ENCODE measurements around the gene MOG.

The MOG gene

DNA sequence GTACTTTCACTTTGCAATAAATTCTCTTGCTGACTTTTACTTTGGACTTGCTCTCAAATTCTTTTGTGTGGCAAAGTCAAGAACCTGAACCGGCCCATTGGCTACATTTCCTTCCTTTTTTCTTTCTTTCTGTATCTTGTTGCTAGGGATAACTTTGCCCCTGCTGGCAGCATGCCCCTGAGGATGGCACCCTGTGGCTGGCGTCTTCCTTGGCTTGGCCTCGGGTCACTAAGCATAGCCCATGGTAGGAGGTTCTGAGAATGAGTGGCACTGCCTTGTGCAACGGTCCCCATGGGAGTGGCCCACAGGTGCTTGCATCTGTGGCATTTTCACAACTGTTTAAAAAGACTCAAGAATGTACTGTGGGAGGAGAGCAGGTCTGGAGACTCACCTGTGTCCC is 52.3 kb downstream of the MOG start:
- TF ChIP-seq, protein P1, sequence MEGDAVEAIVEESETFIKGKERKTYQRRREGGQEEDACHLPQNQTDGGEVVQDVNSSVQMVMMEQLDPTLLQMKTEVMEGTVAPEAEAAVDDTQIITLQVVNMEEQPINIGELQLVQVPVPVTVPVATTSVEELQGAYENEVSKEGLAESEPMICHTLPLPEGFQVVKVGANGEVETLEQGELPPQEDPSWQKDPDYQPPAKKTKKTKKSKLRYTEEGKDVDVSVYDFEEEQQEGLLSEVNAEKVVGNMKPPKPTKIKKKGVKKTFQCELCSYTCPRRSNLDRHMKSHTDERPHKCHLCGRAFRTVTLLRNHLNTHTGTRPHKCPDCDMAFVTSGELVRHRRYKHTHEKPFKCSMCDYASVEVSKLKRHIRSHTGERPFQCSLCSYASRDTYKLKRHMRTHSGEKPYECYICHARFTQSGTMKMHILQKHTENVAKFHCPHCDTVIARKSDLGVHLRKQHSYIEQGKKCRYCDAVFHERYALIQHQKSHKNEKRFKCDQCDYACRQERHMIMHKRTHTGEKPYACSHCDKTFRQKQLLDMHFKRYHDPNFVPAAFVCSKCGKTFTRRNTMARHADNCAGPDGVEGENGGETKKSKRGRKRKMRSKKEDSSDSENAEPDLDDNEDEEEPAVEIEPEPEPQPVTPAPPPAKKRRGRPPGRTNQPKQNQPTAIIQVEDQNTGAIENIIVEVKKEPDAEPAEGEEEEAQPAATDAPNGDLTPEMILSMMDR (IDR thresholded peaks at IDR 0.05; ENCODE audit: control extremely low read depth, extremely low read depth, low read depth, missing control alignments), result no peak
- POLR2A ChIA-PET, result no interaction called here
- no peak for DNase-seq (ENCODE audit: extremely low spot score)
- CTCF ChIA-PET, result interaction anchor here (1.6 to 2.3 kb wide), 4 partner anchors 10 to 56 kb away, joined by 5 to 8 read pairs (median 7); no protein-coding TSS in a partner anchor

DNA sequence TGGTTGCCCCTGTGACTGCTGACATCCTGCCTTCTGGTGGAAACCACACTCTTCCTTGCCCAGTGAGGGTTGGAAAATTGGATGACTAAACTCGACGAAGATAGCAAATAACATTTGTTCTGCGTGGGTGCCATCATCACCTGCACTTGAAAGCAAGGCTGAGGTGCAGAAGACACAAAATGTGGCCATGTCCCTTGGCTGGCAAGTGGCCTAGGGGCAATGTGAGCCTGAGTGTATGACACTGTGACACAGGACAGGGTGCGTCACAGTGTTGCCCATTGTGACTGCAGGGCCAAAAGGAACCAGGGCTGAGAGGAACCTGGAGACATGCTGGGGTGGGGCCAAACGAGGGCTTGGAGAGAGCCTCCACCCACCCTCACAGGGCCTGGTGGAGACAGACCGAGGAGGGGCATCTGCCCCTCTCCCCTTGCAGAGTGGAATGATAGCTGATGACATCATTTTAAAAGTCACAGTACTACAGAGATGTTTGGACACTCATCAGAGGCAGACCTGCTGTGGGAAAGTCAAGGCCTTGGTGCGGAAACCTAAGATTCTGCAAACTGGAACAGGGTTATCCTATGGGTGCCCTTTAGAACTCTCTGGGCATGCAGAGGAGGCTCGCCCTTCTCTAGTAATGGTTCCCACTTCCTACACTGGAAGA is 53.5 kb downstream of the MOG start:
- no peak for DNase-seq (ENCODE audit: extremely low spot score)

DNA sequence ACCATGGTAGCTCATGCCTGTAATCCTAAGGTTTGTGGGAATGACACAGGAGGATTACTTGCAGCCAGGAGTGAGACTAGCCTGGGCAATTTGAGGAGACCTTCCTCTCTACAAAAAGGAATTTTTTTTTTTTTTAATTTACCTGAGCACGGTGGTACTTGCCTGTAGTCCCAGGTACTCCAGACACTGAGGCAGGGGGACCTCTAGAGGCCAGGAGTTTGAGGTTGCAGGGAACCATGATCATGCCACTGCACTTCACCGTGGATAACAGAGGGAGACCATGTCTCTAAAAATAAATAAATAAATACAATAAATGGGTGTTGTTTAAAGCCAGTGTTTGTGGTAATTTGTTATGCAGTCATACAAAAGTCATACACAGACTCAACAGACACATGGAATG is 64.0 kb downstream of the MOG start:
- TF ChIP-seq, protein P1 (IDR thresholded peaks at IDR 0.05; ENCODE audit: control extremely low read depth, extremely low read depth, low read depth, missing control alignments), result peak; percentile 51
- DNase-seq (ENCODE audit: extremely low spot score), result no peak
- POLR2A ChIA-PET, result no interaction called here
- CTCF ChIA-PET, result interaction anchor here (0.6 kb wide), 1 partner anchor 67 kb away, joined by 3 read pairs; no protein-coding TSS in a partner anchor

More for the DNA sequence above, 53.5 kb downstream of the MOG start:
- ChIA-PET CTCF (interaction anchor here (1.0 to 2.3 kb wide), 3 partner anchors 11 to 124 kb away, joined by 3 to 8 read pairs (median 4); no protein-coding TSS in a partner anchor), POLR2A (no interaction called here)
- TF ChIP-seq, protein P1 (IDR thresholded peaks at IDR 0.05; ENCODE audit: control extremely low read depth, extremely low read depth, low read depth, missing control alignments), result no peak

All from GM10248 (cell line).